ENCODE results near the gene EFCAB8.

The EFCAB8 gene

GRCh38 chr20:33008336-33009213 lies 149.9 kb downstream of the EFCAB8 start:
- DNase-seq (ENCODE audit: low read depth) = no peak

DNA sequence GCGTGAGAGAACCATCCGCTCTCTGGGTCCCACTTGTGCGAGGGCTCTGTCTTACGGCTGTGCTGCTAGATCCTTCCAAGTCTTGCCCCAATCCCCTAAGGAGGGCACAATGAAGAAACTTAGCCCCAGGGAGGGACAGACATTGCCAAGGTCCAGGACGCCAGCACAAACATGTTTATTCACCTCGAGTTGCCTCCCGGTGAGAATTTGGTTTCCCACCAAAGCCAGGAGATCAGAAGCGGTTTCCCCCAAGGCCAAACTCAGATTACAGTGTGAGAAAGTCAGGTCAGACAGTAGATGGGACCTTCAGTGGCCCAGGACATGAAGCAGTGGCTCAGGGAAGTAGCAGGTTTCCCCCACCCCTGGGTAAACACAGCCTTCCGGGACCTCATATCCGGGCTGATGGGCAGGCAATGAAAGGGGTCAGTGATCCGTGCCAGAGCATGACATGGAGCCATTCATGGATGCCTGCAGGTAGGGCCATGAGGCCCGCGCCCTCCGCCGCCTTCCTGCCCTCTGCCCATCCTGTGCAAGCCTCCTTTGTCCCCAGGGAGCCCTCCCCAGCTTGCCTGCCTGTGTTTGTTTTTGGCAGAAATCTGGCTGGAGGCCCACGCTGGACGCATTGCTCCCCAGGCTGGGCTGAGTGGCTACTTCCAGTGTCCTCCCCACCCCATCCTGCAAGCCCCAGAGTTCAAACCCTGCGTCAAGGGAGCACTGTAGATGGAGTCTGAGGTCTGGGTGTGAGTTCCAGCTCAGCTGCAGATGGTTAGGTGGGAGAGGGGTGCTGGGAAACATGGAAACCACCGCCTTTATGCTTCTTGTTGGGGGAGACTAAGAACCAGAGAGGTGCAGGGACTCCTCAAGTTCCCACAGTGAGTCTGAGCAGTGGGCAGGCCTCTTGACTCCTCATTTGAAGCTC lies 150.8 kb downstream of the EFCAB8 start:
- no peak for DNase-seq (ENCODE audit: low read depth)

DNA sequence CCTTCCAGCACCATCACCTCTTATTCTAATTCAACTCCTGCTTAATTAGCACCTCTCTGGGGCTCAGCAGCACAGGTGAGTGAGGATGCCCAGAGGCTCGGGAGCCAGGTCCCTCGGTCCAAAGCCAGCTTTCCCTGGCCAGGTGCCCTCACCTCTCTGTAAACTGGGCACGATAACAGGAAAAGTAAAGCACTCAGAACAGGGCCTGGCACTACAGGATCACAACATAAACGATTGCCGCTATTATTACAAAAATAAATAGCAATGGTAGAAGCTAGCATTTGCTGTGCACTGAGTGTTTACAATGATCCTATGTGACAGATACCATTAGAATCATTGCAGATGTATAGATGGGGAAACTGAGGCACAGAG lies 151.4 kb downstream of the EFCAB8 start:
- DNase-seq (ENCODE audit: low read depth) = no peak

- no peak for DNase-seq (ENCODE audit: low read depth)
Observed at GRCh38 chr20:33010674-33011449, 152.1 kb downstream of the EFCAB8 start.
